Measurements from ENCODE around the gene KDM5B.
"Not testable (repeated sequence)": the region's sequence is repeated elsewhere in the genome, so short reads cannot be mapped to it uniquely, and the experiment has no call there.

The KDM5B gene

DNA sequence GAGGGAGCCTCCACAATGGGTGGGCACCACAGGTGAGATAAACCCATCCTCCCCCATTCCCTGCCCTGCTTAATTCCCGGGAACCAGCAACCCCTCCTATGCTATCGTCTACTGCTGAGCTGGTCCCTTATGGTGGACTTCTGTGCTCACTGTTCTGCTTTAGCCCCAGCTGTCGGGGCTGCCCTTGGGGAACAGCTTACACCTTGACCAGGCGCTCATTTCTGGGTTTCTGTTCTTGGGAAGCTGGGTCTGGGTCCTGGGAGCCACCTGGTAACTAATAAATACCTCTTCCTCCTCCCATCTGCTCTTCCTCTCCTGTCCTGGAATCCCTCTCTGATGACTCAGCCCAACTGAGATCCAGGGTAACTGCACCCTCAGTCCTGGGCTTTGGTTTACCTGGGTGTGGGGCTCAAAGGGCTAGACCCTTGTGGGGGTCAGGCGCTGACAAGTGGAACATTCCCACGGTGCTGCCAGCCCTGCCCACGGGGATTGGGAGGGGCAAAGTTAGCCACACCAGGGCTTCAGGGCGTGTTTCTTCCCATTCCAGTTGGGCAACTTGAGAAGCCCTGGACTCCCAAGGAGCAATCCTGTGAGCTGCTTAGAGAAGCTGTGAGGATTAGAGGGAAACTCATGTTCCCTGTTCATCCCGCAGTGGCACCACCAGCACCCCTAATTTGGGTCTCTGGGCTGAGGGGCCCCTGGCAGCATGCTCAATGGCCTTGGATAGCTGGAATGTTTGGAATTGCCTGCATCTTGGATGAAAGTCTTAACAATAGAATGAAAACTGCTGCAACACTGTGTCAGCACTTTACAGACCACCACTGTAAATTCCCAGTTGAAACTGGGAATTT is 4.2 kb upstream of the KDM5B start:
- DNase-seq, result no peak

DNA sequence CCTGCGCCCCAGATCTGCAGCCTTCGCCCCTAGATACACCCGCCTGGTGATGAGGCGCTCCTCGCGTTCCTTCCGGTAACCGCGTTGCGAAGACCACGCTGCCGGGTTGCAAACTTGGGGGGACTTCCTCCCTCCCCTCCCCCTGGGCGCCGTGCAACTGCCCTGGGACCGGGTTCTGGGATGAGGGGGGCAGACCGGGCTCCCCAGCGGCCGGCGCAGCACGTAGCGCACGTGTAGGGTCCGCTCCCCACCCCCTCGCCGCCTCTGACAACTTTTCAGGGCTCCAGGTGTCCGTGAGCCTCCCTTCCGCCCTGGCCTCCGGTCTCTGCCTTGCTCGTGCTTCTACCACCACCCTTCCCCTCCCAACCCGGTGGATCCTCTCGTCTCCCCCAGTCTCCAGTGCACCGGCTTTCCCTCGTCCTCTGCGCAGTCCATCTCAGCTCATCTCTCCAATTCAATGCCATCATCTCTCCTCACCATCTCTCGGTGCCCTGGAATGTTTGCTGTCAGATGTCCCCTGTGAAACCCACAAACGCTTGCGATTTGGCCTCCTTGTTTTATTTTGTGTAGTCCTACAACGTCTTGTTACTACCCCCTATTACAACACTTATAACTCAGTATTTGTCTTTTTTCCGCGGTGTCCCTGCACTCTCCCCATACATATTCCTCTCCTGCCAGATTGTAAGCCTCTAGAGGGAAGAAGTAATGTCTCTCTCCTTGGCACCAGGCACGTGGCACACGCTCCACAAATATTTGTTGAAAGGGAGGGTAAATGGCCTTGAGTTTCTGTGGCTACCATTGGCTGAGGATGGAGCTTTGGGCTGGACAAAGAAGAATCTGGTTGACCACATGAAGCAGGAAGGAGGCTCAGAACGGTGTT is 3.3 kb upstream of the KDM5B start:
- DNase-seq, result peak; percentile 62

DNA sequence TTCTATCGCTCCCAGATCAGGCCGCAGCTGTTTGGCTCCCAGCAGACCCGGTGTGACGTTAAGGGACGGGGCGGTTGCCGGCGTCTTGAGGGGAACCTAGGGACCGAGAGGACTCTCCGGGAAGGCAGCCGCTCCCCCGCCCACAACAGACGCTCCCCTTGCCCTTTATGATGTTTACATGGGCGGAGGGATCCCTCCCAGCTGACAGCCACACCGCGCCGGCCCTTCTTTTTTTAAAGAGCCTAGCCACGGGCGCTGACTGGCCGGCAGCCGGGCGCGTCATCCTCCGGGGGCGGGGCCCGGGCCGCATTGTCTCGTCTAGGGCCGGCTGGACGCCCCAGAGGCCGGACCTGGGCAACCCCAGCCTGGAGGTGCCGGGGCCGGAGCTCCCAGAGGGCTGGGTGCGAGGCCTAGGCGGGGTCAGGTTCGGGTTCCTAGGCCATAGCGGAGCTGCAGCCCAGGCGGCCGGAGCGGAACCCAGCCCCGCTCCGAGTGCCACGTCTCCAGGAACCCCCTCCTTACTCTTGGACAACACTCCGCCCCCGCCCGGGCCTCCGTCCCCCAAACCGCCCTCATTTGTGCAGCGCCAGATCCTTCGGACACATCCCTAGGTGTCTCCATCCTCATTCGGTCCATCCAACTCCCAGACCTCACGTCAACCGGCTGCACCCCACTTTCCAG is 2.5 kb upstream of the KDM5B start, which contains the start of gene PCAT6:
Gene PCAT6, plus strand, starts transcription at position 340 of the 681 bp plus-strand sequence.
- peak; percentile 99 for DNase-seq

DNA sequence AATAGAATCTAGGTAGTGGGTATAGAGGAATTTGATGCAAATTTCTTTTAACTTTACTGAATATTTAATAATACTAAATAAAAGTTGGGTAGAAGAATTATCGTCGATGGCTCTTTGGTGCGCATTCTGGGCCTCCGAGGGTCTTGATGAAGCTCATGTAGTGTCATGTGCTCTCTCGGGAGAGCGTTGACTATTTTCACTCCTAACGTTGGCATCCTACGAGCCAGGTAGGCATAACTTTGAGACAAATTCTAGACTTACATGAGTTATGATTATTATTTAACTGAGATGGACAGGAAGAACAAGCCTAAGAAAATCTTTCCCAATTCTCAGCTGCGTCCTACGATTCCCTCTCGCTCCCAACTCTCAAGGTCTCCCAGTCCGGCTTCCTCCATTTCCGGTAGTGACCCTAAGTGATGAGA is 2.0 kb upstream of the KDM5B start:
- no peak for DNase-seq

DNA sequence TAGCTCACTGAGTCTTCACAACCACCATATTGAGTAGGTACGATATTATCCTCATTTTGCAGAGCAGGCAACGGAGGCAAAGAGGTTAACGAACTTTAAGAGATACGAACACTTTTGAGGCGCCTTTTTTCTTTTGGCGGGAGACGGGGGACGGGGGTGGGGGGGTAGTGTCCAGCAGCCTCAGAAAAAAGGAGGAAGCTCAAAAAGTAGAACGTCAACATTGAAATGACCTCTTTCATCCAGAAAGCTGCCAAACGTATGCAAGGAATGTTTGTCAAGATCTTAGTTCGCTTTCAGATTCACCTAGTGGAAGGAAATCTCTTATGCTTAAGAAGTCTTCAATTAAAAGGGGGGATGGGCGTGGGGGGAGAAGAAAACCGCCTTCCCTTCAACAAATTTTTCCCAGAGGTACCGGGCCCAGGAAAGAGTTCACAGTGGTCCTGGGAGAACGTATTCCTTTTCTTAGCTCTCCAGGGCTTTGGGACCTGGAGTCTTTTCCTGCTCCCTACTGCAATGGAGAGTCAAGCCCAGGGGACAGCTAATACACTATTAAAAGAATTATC is 1.5 kb upstream of the KDM5B start:
- peak; percentile 49 for DNase-seq

DNA sequence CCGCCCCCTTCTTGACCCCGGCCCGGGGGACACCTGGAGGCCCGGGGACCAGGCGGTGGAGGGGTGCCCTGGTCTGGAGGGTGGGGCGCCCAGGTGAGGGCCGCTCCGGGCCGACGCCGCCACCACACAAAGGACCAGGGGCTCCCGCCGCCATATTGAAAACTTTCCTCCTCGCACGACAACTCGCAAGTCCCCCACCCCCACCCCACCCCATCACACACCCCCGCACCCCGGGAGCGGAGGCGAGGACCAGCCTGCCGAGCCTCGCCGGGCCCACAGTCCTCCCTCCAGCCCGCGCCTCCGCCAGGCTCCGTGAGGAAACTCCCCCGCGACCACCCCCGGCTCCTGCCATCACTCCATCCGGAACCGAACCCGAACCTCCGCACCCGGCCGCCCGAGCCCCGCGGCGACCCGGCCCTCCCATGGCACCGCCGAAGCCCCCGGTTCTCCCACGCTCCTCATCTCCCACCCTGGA is 733 bp downstream of the KDM5B start:
- DNase-seq, result peak; percentile 44

DNA sequence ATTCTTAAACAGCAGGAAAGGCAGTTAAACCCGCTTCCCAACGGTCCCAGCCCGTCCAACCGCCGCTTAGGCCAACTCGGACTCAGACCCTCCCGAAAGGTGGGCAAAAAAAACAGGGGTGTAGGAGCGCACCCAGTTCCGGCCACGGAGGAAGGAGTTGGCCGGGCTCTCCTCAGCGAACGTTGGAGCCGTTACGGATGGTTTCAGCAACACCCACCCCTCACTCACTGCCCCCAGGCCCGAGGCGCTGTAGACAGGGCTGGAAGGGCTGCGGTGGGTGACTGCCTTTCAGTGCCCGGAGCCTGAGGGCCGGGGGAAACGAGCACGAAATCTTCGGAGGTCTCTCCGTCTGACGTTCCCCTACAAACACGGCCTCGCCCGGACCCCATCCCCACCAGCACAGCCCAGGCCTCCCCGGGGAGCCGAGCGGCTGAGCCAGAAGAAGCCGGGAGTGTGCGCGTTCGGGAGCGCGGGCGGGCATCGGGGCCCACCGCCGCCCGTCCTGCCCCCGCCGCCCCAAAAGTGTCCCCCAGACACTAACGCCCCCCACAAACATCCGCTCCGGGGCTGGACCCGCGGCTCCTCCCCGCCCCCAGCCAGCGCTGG is 1.3 kb downstream of the KDM5B start:
- peak; percentile 28 for DNase-seq

DNA sequence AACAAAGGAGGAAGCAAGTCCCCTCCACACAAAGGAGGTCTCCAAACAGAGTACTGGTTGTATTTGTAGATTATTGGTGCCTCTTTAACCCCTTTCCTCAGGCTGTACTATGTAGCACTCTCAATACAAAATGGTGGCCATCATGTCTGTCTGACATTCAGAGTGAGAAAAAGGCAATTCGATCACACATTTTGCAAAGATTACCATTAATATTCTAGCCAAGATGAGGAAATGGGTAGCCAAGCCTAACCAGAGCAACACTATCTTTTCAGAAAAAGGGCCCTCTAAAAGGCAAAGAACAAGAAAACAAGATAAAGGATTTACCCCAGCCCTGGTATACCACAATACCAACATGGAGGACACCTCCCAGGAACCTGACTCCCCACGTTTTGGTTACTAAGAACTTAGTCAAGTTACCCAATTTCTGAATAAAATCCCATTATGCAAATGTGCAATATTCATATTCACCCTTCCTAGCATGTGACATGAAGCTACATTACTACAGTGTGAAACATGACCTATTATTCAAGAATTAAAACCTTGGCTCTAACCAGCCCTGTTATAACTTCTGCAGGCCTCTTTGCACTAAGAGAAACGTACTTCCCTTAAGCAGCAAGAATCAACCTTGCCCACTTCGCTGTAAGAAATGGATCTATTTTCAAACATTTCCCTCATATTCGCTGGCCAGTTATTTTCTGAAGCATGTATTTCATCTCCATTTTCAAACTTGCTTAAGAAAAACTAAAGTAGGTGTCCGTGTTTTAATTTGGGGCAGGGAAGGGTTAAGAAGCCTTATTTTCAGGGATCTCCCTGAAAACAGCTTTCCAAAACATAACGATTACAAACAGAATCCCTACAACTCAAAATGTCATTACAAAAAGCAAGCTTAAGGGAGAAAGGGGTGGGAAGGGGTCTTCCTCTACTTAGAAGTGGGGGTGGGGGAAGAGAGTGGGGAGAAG is 2.1 kb downstream of the KDM5B start:
- no peak for DNase-seq

DNA sequence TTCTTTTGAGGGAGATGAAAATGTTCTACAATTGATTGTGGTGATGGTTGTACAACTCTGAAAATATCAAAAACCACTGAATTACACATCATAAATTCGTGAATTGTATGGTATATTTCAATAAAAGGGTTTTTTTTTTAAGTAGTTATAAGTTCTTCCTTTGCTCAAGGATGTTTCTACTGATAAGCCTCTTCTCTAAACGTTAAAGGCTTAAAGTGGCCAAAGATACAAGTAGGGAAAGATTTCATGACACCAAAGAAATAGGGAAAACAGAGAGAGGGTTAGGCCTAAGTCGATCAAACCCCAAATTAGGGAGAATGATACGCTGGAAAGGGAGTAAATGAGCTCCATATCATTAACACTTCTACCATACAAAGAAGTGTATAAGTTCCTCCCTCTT is 4.1 kb downstream of the KDM5B start:
- DNase-seq, result no peak

DNA sequence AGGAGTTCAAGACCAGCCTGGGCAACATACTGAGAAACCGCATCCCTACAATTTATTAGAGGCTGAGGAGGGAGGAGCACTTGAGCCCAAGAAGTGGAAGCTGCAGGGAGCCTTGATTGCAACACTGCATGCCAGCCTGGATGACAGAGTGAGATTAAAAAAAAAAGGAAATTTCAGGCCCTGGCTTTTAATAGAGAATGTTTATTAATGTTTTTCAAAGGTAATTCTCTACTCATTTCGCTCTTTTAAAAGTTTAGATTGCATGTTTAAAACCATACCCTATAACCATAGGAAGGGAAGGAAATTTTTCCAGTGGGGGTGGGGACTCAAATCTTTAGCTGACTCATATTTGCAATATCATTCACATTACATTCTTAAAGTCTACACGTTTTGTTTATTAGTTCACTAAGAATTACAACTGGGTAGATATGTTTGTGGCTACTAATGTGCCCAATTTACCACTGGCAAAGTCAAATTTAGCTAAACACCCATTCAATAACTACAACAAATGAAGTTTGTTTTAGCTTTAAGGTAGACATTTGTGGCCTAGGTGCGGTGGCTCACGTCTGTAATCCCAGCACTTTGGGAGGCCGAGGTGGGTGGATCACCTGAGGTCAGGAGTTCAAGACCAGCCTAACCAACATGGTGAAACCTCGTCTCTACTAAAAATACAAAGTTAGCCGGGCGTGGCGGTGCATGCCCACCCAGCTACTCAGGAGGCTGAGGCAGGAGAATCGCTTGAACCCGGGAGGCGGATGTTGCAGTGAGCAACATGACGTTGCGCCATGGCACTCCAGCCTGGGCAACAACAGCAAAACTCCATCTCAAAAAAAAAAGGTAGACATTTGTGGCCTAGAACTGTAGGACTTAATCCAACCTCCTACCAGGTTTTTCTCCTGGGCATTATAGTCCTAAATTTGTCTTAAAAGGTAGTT is 5.0 kb downstream of the KDM5B start:
- DNase-seq, result no peak

DNA sequence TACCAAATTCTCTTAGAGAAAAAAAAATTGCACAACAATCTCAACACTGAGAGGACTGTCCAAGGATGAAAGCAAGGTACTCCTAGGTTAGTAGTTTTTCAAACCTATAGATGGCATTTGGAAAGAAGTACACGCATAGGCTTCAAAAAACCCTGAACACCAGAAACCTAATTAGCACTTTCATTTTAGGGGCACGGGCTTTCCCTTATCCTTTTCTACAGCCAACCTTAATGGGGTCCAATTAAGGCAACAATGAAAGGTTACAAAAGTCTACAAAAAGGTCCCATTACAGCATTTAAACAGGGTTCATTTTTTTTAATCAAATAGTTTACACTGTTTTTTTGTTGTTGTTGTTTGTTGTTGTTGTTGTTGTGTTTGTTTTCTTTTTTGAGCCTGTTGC is 6.2 kb downstream of the KDM5B start:
- no peak for DNase-seq

DNA sequence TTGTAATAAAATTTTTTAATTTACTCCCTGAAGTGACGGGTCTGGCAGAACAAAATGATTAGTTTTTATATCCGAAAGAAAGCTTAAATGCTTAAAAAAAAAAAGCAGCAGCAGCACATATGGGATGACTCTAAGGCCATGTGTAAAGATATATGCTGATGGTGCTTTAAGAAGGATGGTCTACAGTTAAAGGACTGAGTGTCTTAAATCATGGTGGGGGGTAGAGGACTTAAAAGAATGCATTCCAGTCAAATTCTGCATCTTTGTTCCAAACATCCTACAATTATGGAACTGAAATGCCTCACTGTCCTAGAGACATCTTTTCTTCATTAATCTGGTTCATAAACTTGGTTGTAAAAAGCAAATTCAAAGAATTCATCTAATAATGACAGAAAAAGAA is 7.0 kb downstream of the KDM5B start:
- no peak for DNase-seq

DNA sequence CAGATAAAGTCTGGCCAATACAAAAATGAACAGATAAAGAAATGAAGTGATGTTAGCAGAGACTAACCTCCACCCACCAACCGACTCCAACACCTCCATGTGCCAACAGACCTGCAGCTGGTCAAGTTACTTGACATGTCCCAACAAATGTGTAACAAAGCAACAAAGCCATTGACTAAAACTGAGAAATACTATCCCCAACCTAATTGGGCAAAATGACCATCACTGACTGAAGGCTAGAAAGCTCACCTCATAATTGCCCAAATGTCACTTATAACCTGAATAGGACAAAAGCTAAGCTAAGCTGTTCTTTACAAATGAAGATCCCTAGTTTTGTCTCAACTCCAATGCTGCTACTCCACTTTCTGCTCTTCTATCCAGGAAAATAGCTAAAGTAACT is 7.5 kb downstream of the KDM5B start:
- DNase-seq, result no peak

DNA sequence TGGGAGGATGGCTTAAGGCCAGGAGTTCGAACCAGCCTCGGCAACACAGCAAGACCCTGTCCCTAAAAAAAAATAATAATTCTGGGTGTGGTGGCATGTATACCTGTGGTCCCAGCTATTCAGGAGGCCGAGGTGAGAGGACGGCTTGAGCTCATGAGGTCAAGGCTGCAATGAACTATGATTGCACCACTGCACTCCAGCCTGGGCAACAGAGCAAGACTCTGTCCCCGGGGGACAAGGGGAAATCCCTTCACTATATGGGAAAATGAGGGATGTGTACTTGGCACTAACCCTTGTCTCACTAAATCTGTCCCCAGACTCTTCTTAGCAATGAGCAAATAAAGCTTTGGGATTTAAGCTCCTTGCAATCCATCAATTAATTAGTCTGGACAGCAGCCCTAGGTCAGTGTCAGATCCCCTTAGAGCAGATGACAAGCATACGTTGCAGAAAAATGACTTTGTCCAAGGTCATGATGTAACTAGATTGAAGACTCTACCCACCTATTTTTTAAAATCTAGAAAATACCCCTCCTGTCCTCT is 9.4 kb downstream of the KDM5B start:
- DNase-seq, result no peak

DNA sequence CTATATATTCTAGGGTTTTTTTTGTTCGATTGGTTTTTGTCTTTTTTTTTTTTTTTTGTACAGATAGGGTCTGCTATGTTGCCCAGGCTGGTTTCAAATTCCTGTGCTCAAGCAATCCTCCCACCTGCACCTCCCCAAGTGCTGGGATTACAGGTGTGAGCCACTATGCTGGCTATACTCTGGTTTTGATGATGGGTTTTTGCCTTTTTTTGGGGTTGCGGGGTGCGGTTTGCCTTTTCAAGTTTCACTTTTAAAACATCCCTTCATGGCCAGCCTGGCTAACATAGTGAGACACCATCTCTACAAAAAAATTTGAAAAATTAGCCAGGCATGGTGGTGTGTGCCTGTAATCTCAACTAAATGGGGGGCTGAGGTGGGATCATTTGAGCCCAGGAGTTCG is 10.0 kb downstream of the KDM5B start:
- no peak for DNase-seq

DNA sequence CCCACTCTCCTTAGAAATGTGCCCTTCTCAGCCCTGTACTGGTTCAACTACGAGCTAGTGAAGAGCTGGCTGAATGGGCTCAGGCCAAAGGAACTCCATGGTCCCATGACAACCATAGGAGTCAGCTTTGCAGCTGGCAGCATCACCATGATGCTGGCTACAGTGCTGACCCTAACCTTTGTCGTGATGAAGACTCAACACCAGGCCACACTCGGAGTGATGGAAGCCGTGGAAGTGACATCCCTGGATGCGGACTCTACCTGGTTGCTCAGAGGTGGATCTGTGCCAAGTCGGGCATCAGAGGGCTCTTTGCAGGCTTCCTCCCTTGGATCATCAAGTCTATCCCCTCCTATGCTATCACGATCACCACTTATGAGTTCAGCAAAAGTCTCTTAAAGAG is 11.6 kb downstream of the KDM5B start:
- no peak for DNase-seq

DNA sequence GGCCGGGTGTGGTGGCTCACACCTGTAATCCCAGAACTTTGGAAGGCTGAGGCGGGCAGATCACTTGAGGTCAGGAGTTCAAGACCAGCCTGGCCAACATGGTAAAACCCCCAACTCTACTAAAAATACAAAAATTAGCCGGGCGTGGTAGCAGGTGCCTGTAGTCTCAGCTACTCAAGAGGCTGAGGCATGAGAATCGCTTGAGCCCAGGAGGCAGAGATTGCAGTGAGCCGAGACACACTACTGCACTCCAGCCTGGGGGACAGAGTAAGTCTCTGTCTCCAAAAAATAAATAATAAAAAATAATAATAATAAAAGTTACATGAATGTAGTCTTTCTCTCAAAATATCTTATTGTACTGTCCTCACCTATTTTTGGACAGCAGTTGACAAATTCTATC is 13.3 kb downstream of the KDM5B start:
- not testable (repeated sequence) for DNase-seq

DNA sequence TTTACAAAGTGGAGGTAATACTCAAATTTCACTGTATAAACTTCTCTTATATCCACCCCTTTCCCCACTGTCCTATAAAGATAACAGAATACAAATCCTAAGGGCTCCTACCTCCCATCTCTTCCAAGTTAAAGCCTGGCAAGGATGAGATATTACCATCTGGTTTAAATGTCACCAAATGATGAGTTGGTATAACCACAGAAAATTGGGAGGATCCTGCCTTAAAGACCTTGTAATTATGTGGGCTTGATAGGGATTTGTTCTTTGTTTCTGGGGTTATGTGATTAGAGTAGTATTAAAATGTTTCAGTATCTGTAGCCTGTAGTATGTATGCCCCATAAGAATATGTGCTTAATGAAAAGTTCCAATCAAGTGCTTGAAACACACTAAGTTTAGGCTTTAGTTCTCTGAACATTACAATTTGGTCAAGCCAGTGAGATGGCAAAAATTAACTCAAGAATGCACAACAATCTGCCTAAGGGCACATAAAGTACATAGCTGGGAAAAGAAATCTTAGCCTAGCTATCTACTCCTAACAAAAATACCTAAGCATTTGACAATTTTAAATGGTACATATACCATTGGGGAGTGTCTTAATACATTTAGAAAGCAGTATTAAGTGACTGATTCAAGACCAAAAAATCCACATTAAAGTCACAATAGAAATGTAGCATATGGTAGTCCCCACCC is 14.0 kb downstream of the KDM5B start:
- DNase-seq, result no peak

Data from DMS53 (cell line).